ENCODE data around the gene CLTB. TPM values are rescaled to one million over a fixed set of nuclear protein-coding genes. Genes with fewer than 3 reads are reported as not detected.

The CLTB gene
- total RNA-seq, 1 experiment from 2014 or later = 58.6 TPM

DNA sequence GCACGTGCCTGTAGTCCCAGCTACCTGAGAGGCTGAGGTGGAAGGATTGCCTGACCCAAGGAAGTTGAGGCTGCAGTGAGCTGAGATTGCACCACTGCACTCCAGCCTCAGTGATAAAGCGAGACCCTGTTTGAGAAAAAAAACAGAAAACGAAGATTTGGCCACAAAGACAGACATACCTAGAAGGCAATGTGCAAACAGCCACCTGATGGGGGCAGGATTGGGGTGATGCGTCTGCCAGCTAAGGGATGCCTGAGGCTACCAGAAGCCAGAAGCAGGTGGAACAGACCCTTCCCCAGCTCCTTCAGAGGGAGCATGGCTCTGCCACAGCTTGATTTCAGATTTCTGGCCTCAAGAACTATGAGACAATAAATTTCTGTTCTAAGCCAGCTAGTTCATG, 24.9 kb downstream of the CLTB start:
- peaks cover 4 to 20% of the 10 kb centered on the region in 2 experiments; a peak in 2 of 4 replicates for H3K36me3 ChIP-seq (ENCODE audit: control insufficient read depth in 1 of 2, insufficient read depth in 2 of 2, low read length in 2 of 2)
- ChIA-PET RAD21 (ENCODE audit: low non-redundant PET in 1 of 2, low total read pairs in 2 of 2, uncharacterized antibody in 2 of 2, unreplicated experiment in 2 of 2) (no interaction called here), CTCF (no interaction called here), POLR2A (no interaction called here)
- H3K27me3 ChIP-seq (ENCODE audit: insufficient read depth, low read length) = no peaks in the 10 kb centered on the region
- no peaks in the 10 kb centered on the region for H3K9me3 ChIP-seq (ENCODE audit: control insufficient read depth in 1 of 2, insufficient read depth in 1 of 2, low read depth in 1 of 2, low read length in 2 of 2)
- intact Hi-C loops (cut with micrococcal nuclease) = no loop called here
- ATAC-seq (no peak), DNase-seq (ENCODE audit: low read depth, low spot score) (no peak)
- no peak overlapping the region for H3K4me3 ChIP-seq (replicated peaks in 1 of 2; ENCODE audit: low read depth in 1 of 2, low read length in 2 of 2)
- no peak overlapping the region for H3K27ac ChIP-seq (ENCODE audit: low read depth, low read length)
- TF ChIP-seq POLR2AphosphoS5 (IDR thresholded peaks at IDR 0.05; ENCODE audit: low read depth, low read length) = no peak
- TF ChIP-seq, protein P1, sequence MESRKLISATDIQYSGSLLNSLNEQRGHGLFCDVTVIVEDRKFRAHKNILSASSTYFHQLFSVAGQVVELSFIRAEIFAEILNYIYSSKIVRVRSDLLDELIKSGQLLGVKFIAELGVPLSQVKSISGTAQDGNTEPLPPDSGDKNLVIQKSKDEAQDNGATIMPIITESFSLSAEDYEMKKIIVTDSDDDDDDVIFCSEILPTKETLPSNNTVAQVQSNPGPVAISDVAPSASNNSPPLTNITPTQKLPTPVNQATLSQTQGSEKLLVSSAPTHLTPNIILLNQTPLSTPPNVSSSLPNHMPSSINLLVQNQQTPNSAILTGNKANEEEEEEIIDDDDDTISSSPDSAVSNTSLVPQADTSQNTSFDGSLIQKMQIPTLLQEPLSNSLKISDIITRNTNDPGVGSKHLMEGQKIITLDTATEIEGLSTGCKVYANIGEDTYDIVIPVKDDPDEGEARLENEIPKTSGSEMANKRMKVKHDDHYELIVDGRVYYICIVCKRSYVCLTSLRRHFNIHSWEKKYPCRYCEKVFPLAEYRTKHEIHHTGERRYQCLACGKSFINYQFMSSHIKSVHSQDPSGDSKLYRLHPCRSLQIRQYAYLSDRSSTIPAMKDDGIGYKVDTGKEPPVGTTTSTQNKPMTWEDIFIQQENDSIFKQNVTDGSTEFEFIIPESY (IDR thresholded peaks at IDR 0.05; ENCODE audit: extremely low read depth, insufficient replicate concordance, low read length) = no peak
- TF ChIP-seq, protein P2, sequence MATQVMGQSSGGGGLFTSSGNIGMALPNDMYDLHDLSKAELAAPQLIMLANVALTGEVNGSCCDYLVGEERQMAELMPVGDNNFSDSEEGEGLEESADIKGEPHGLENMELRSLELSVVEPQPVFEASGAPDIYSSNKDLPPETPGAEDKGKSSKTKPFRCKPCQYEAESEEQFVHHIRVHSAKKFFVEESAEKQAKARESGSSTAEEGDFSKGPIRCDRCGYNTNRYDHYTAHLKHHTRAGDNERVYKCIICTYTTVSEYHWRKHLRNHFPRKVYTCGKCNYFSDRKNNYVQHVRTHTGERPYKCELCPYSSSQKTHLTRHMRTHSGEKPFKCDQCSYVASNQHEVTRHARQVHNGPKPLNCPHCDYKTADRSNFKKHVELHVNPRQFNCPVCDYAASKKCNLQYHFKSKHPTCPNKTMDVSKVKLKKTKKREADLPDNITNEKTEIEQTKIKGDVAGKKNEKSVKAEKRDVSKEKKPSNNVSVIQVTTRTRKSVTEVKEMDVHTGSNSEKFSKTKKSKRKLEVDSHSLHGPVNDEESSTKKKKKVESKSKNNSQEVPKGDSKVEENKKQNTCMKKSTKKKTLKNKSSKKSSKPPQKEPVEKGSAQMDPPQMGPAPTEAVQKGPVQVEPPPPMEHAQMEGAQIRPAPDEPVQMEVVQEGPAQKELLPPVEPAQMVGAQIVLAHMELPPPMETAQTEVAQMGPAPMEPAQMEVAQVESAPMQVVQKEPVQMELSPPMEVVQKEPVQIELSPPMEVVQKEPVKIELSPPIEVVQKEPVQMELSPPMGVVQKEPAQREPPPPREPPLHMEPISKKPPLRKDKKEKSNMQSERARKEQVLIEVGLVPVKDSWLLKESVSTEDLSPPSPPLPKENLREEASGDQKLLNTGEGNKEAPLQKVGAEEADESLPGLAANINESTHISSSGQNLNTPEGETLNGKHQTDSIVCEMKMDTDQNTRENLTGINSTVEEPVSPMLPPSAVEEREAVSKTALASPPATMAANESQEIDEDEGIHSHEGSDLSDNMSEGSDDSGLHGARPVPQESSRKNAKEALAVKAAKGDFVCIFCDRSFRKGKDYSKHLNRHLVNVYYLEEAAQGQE (IDR thresholded peaks at IDR 0.05; ENCODE audit: low read depth) = no peak
- H4K20me1 ChIP-seq (ENCODE audit: insufficient read depth) = peaks cover 4% of the 10 kb centered on the region; the same call in 1 of the 2 replicates
- peaks cover 39% of the 10 kb centered on the region for H3K79me2 ChIP-seq (ENCODE audit: insufficient read depth, low read length)
- no peak overlapping the region for H3K9ac ChIP-seq (ENCODE audit: low read length)
- BruUV-seq (replicated peaks) = no TSS peak
- no peaks in the 10 kb centered on the region for H3K9me2 ChIP-seq (ENCODE audit: insufficient read depth)
- no peak overlapping the region for H2AFZ ChIP-seq (ENCODE audit: low read depth, low read length, poor library complexity, severe bottlenecking)
- no peak overlapping the region for H3K4me2 ChIP-seq (ENCODE audit: low read length)
- peaks cover 11 to 20% of the 10 kb centered on the region in 2 experiments; a peak in 3 of 4 replicates for H3K4me1 ChIP-seq (ENCODE audit: control insufficient read depth in 1 of 2, insufficient read depth in 2 of 2, low read length in 2 of 2)
